Effector memory CD4-positive, alpha-beta T cell (primary cell): ENCODE data around the gene PLTP.

ENCODE experiments used
- DNase-seq, 3 donors: peaks; one replicate each; pipeline ENCODE4 v3.0.0-alpha.2; 2020
- H3K27ac ChIP-seq: 2 replicates; pipeline ENCODE4 v1.7.0; 2013; ENCODE audit warnings: mild to moderate bottlenecking, low read length, moderate library complexity; ENCODE audit not compliant: insufficient read depth, poor library complexity, severe bottlenecking
- H3K27me3 ChIP-seq: replicated peaks from 2 replicates; pipeline ENCODE4 v1.7.0; 2013; ENCODE audit warnings: mild to moderate bottlenecking, low read length; ENCODE audit not compliant: insufficient read depth, control insufficient read depth, poor library complexity, severe bottlenecking
- H3K36me3 ChIP-seq: 2 replicates; pipeline ENCODE4 v1.7.0; 2013; ENCODE audit warnings: mild to moderate bottlenecking, low read length, moderate library complexity; ENCODE audit not compliant: control insufficient read depth, insufficient read depth
- H3K4me1 ChIP-seq: 2 replicates; pipeline ENCODE4 v1.7.0; 2013; ENCODE audit warnings: low read length, mild to moderate bottlenecking; ENCODE audit not compliant: control insufficient read depth, insufficient read depth, poor library complexity, severe bottlenecking
- H3K4me3 ChIP-seq: 2 replicates; pipeline ENCODE4 v1.7.0; 2013; ENCODE audit warnings: low read length, low read depth, mild to moderate bottlenecking; ENCODE audit not compliant: insufficient read depth, poor library complexity, severe bottlenecking
- H3K9me3 ChIP-seq: 2 replicates; pipeline ENCODE4 v1.7.0; 2013; ENCODE audit warnings: mild to moderate bottlenecking, low read length, moderate library complexity; ENCODE audit not compliant: control insufficient read depth

The PLTP gene

DNA sequence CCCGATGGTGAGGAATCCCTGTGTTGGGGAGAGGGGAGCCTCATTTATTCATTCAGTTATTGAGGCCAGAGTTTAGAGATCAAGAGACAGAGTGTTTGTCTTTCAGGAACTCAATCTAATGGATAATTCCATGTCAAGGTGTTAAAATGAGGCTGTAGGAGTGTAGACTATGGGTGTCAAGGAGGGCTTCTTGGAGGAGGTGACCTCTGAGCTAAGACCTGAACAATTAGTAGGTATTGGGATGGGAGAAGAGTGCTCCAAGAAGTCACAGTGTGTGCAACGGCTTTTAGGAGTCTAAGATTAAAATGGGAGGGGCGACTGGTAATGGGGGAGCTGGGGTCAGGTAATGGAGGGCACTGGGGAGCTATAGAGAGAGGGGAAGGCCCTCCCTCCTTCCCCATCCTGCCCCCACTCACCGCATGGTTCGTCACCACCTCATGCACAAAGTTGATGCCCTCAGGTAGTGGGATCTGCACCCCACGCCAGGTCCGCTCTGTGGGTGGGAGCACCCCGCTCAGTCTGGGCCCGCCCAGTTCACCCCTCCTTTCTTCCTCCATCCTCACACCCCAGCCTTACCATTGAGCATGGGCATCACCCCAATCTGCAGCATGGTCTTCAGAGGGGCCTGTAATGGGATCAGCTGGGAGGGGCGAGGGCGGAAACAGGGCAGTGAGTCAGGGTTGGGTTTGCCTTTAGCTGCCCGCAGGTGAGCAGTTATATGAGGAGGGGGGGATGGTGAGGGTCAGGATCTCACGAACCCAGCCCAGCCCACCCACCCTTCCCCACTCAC is 12.7 kb downstream of the PLTP start:
- no peaks in the 10 kb centered on the region for H3K9me3 ChIP-seq
- no peak overlapping the region for H3K4me3 ChIP-seq
- H3K27ac ChIP-seq = no peak overlapping the region
- no peaks in the 10 kb centered on the region for H3K4me1 ChIP-seq
- H3K36me3 ChIP-seq = peaks cover 30% of the 10 kb centered on the region
- H3K27me3 ChIP-seq = no peaks in the 10 kb centered on the region
- DNase-seq = no peak

DNA sequence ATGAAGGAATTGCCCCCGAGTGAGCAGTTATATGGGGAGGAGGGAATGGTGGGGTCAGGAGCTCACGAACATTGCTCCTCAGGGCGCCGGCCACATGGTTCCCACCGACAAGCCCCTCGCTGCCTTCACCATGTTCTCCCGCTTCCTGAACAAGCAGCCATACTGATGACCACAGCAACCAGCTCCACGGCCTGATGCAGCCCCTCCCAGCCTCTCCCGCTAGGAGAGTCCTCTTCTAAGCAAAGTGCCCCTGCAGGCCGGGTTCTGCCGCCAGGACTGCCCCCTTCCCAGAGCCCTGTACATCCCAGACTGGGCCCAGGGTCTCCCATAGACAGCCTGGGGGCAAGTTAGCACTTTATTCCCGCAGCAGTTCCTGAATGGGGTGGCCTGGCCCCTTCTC is 13.7 kb downstream of the PLTP start:
- H3K27ac ChIP-seq = no peak overlapping the region
- no peak for DNase-seq
- H3K9me3 ChIP-seq = no peaks in the 10 kb centered on the region
- H3K4me1 ChIP-seq = no peaks in the 10 kb centered on the region
- peaks cover 30% of the 10 kb centered on the region for H3K36me3 ChIP-seq
- no peaks in the 10 kb centered on the region for H3K27me3 ChIP-seq
- H3K4me3 ChIP-seq = no peak overlapping the region

DNA sequence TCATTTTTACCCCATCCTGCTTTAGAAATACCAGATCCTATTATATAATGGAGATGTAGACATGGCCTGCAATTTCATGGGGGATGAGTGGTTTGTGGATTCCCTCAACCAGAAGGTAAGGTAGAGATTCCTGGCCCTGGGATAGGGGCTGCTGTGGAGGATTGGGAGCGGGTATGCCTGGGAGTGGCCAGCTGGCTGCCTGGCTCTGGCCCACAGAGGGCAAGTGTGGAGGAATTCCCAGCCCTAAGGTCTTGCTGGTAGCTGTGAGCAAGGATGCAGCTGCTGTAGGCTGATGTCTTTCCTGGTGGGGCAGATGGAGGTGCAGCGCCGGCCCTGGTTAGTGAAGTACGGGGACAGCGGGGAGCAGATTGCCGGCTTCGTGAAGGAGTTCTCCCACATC is 14.3 kb downstream of the PLTP start:
- Histone ChIP-seq H3K36me3 (peaks cover 30% of the 10 kb centered on the region), H3K4me1 (no peaks in the 10 kb centered on the region), H3K9me3 (no peaks in the 10 kb centered on the region), H3K27me3 (no peaks in the 10 kb centered on the region), H3K27ac (no peak overlapping the region), H3K4me3 (no peak overlapping the region)
- DNase-seq = no peak

DNA sequence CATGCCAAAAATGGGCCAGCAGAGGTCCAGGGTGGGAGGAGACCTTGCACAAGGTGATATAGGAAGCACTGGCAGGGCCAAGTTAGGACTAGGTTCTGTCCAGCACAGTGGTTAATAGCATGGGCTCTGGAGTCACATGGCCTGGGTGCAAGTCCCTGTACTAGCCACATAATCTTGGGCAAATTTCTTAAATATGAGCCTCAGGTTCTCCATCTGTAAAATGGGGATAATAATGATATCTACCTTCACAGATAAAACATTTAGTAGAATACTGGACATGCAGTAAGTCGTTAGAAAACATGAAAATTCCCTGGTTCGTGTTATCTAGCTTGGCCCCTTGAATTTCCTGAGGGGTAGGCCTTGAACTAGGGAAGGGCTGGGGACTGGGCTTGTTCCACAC is 14.7 kb downstream of the PLTP start:
- H3K4me3 ChIP-seq = no peak overlapping the region
- peaks cover 30% of the 10 kb centered on the region for H3K36me3 ChIP-seq
- DNase-seq = no peak
- no peaks in the 10 kb centered on the region for H3K27me3 ChIP-seq
- no peak overlapping the region for H3K27ac ChIP-seq
- no peaks in the 10 kb centered on the region for H3K9me3 ChIP-seq
- H3K4me1 ChIP-seq = peaks cover 1% of the 10 kb centered on the region

DNA sequence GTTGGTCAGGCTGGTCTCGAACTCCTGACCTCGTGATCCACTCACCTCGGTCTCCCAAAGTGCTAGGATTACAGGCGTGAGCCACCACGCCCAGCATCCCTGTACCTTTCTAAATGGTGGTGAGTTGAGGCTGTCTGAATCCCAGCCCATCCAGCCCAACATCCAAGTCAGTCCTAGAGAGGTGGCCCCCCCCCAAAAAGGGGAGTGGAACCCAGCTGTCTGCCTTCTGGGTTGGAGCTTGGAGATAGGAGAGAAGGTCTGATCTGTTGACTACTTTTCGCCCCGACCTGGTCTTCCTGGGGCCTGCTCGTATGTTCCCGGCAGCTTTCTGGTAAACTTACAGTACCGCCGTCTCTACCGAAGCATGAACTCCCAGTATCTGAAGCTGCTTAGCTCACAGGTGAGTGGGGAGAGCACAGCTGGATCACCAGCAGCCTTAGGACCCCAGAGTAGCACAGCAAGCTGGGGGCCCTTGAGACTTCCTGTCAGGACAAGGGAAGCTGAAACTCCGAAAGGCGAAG is 15.3 kb downstream of the PLTP start:
- Histone ChIP-seq H3K9me3 (no peaks in the 10 kb centered on the region), H3K4me3 (no peak overlapping the region), H3K4me1 (peaks cover 7% of the 10 kb centered on the region), H3K27me3 (no peaks in the 10 kb centered on the region), H3K27ac (no peak overlapping the region), H3K36me3 (peaks cover 30% of the 10 kb centered on the region)
- no peak for DNase-seq

DNA sequence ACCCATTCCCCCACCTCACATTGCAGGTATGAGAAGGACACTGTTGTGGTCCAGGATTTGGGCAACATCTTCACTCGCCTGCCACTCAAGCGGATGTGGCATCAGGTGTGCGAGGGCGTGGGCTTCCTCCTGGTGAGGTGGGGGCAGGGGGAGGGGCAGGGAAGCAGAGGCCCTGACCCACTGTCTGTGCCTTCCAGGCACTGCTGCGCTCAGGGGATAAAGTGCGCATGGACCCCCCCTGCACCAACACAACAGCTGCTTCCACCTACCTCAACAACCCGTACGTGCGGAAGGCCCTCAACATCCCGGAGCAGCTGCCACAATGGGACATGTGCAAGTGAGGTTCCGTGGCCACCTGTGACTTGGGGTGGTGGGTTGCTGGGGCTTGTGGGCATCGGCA is 17.2 kb downstream of the PLTP start:
- Histone ChIP-seq H3K27me3 (no peaks in the 10 kb centered on the region), H3K36me3 (peaks cover 30% of the 10 kb centered on the region), H3K4me1 (peaks cover 14% of the 10 kb centered on the region), H3K27ac (no peak overlapping the region), H3K4me3 (no peak overlapping the region), H3K9me3 (no peaks in the 10 kb centered on the region)
- no peak for DNase-seq

DNA sequence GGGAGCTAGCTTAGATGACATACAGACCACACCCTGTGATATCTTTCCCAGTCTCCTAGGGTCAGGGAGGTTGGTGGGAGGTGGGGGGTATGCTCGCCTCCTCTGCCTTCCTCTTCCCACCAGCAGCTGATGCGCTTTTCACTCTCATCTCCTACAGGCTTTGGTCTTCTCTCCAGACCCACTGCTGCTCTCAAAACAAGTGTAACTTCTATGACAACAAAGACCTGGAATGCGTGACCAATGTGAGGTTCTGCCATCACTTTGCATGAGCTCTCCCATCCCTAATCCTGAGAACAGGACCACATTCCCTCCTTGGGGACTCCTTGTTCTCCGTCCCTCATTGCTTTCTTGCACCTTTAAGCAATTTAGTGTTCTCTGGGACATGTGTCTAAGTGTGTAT is 18.1 kb downstream of the PLTP start:
- no peak for DNase-seq
- Histone ChIP-seq H3K27me3 (no peaks in the 10 kb centered on the region), H3K27ac (no peak overlapping the region), H3K4me3 (no peak overlapping the region), H3K9me3 (no peaks in the 10 kb centered on the region), H3K36me3 (peaks cover 27% of the 10 kb centered on the region), H3K4me1 (peaks cover 14% of the 10 kb centered on the region)

DNA sequence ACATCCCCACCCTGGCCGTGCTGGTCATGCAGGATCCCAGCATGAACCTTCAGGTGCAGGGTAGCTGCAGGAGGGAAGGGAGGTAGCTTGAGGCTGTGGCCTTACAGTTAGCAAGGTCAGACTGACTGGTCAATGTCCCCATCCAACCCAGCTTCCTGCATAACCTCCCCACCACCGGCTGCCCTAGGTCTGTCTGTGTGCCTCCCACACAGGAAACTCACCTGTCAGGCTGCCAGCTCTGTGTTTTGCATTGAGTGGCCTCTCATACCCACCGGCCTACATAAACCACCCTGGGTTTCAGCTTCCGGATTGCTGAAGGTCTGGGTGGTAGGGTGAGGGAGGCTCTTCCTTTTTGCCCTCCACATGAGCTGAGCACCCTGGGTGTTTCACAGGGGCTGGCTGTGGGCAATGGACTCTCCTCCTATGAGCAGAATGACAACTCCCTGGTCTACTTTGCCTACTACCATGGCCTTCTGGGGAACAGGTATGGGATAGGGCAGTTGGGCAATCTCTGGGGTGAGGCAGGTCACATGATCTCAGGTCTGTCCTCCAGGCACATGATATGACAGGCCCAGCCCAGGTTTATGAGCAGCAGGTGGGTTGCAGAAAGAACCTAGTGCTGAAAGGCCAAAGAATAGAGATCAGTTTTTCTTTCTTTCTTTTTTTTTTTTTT is 19.0 kb downstream of the PLTP start:
- Histone ChIP-seq H3K27me3 (no peaks in the 10 kb centered on the region), H3K9me3 (no peaks in the 10 kb centered on the region), H3K4me1 (peaks cover 14% of the 10 kb centered on the region), H3K27ac (no peak overlapping the region), H3K4me3 (no peak overlapping the region), H3K36me3 (peaks cover 19% of the 10 kb centered on the region)
- no peak for DNase-seq

DNA sequence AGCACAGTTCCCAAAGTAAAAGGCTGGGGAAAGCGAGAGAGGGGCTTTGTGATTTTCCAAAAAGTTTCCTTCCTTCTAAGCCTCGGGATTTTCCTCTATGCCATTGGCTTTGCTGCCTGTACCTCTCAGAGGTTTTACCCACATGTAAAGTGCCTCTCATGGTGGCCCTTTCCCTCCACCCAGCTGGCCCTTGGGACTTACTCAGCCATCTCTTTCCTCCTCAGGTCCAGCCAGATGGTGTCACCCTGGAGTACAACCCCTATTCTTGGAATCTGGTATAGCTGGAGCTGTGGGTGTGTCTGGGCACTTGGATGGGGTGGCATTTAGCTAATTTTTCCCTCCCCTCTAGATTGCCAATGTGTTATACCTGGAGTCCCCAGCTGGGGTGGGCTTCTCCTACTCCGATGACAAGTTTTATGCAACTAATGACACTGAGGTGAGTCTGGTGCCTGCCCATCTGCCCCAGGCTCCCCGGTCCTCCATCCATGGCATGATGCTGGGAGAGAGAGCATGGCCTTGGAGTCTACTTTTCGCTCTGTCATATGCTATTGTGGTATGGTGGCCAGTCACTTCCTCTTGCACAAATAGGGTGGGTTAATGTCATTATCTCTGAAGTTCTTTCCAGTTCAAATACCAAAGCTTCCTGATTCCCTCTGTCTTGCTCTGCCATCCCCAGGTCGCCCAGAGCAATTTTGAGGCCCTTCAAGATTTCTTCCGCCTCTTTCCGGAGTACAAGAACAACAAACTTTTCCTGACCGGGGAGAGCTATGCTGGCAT is 19.7 kb downstream of the PLTP start:
- H3K4me3 ChIP-seq = peak overlapping the region; percentile 82
- peak overlapping the region; percentile 63 for H3K27ac ChIP-seq
- peaks cover 14% of the 10 kb centered on the region for H3K4me1 ChIP-seq
- no peak for DNase-seq
- H3K36me3 ChIP-seq = peaks cover 13% of the 10 kb centered on the region
- no peaks in the 10 kb centered on the region for H3K27me3 ChIP-seq
- no peaks in the 10 kb centered on the region for H3K9me3 ChIP-seq
